GM12878 (cell line): ENCODE results near the gene JUND. TPM values are rescaled to one million over a fixed set of nuclear protein-coding genes. Genes with fewer than 3 reads are reported as not detected.

Source experiments
- ATAC-seq: fragments of 200-7000 bp; cut with Tn5 transposase; 3 replicates; pipeline ENCODE4 v1.9.1; 2020; ENCODE audit warnings: mild to moderate bottlenecking, moderate library complexity
- BruUV-seq: library from RNA; stranded (reverse); fragments of 400-500 nt; replicated peaks from 2 replicates; lab custom pipeline; 2021; lab: Mats Ljungman, UMichigan
- CTCF ChIA-PET: fragments of 300-600 bp; sonication (Branson Sonifier 250); formaldehyde crosslinking; extraction: SDS; loops from one replicate; lab custom pipeline; 2021; ENCODE audit warnings: inconsistent platforms; lab: Yijun Ruan, JAX
- POLR2A ChIA-PET: fragments of 350-600 bp; formaldehyde crosslinking; extraction: SDS; loops from one replicate; lab custom pipeline; 2021; ENCODE audit warnings: inconsistent platforms; lab: Charles Lee
- RAD21 ChIA-PET: fragments of 300-600 bp; sonication (Branson Sonifier 250); formaldehyde crosslinking; loops from one replicate; lab custom pipeline; 2023; ENCODE audit warnings: antibody characterized with exemption; ENCODE audit not compliant: unreplicated experiment; lab: Charles Lee
- SMC1A ChIA-PET: fragments of 300-600 bp; sonication (Branson Sonifier 250); formaldehyde crosslinking; loops from one replicate; lab custom pipeline; 2023; ENCODE audit not compliant: unreplicated experiment, uncharacterized antibody; lab: Charles Lee
- DNase-seq: peaks from one replicate; pipeline ENCODE4 v3.0.0-alpha.2; 2011; ENCODE audit warnings: low read depth, low spot score
- FAIRE-seq: peaks from 3 replicates; lab custom pipeline; 2011; peaks lifted over from hg19 to GRCh38; lab: Jason Lieb, UNC
- H2AFZ ChIP-seq: 2 replicates; pipeline ENCODE4 v1.6.0; 2011; ENCODE audit warnings: low read depth, low read length, control low read depth; ENCODE audit not compliant: control insufficient read depth
- H3K27ac ChIP-seq: 2 replicates; pipeline ENCODE4 v1.5.1; 2011; ENCODE audit warnings: control low read depth; ENCODE audit not compliant: control insufficient read depth, insufficient read depth
- H3K27me3 ChIP-seq, 2 experiments: replicated peaks in 1 of 2; 2 replicates each; pipeline versions ENCODE4 v1.6.0 to v1.6.1; 2011; ENCODE audit warnings: low read length in 1 of 2; ENCODE audit not compliant: control insufficient read depth in 2 of 2, insufficient read depth in 2 of 2
- H3K36me3 ChIP-seq, 2 experiments: 2 replicates each; pipeline ENCODE4 v1.5.1; 2011; ENCODE audit warnings: low read length in 1 of 2; ENCODE audit not compliant: control insufficient read depth in 2 of 2, insufficient read depth in 2 of 2
- H3K4me1 ChIP-seq: 2 replicates; pipeline ENCODE4 v1.6.1; 2011; ENCODE audit warnings: mild to moderate bottlenecking, low read length, moderate library complexity, mixed read lengths; ENCODE audit not compliant: control insufficient read depth, insufficient read depth
- H3K4me2 ChIP-seq: 2 replicates; pipeline ENCODE4 v1.6.0; 2011; ENCODE audit warnings: control low read depth; ENCODE audit not compliant: control insufficient read depth, insufficient read depth
- H3K4me3 ChIP-seq: fragments of 200-600 bp; sonication (generic); 2 replicates; pipeline ENCODE4 v1.5.1; 2016
- H3K79me2 ChIP-seq: 2 replicates; pipeline ENCODE4 v1.6.0; 2011; ENCODE audit warnings: low read length; ENCODE audit not compliant: control insufficient read depth, insufficient read depth
- H3K9ac ChIP-seq: 2 replicates; pipeline ENCODE4 v1.8.0; 2011; ENCODE audit warnings: low read length, control low read depth, mixed read lengths; ENCODE audit not compliant: control insufficient read depth, insufficient read depth
- H3K9me3 ChIP-seq: replicated peaks from 3 replicates; pipeline ENCODE4 v1.5.1; 2011; ENCODE audit warnings: mild to moderate bottlenecking, low read length; ENCODE audit not compliant: control insufficient read depth, insufficient read depth
- H4K20me1 ChIP-seq: 2 replicates; pipeline ENCODE4 v1.6.0; 2011; ENCODE audit not compliant: control insufficient read depth, insufficient read depth
- FOS ChIP-seq: IDR thresholded peaks from 3 replicates; pipeline ENCODE4 v1.6.1; 2011; ENCODE audit warnings: borderline replicate concordance; ENCODE audit not compliant: insufficient read length; ENCODE audit errors: extremely low read depth
- FOXK2 ChIP-seq: fragments of 450-650 bp; IDR thresholded peaks from 2 replicates; pipeline ENCODE4 v1.6.1; 2017; ENCODE audit warnings: mild to moderate bottlenecking, moderate library complexity
- FOXM1 ChIP-seq: IDR thresholded peaks from 2 replicates; pipeline ENCODE4 v1.6.1; 2012; ENCODE audit warnings: low read depth, mild to moderate bottlenecking, inconsistent platforms, low read length, moderate library complexity
- HDAC6 ChIP-seq: fragments of 200-600 bp; sonication (generic); IDR thresholded peaks from one replicate; pipeline ENCODE4 v1.8.0; 2017; ENCODE audit warnings: antibody characterized with exemption; ENCODE audit not compliant: unreplicated experiment
- PAX5 ChIP-seq: IDR thresholded peaks from 2 replicates; pipeline ENCODE4 v1.6.1; 2011; ENCODE audit warnings: low read depth, low read length, borderline replicate concordance
- POLR2AphosphoS5 ChIP-seq: IDR thresholded peaks from 2 replicates; pipeline ENCODE4 v1.6.1; 2011; ENCODE audit warnings: mild to moderate bottlenecking, low read length, inconsistent platforms
- whole genome bisulfite sequencing: methylation state at CpG from one replicate; pipeline ENCODE4 v1.1.6; 2016; ENCODE audit warnings: low lambda C conversion rate; ENCODE audit not compliant: insufficient replicate concordance, insufficient coverage; ENCODE audit errors: missing lambda C conversion rate; 5-methylcytosine and 5-hydroxymethylcytosine counted together
- in situ Hi-C: fragments of 300-500 bp; cut with MboI; formaldehyde crosslinking; loops from 9 replicates; pipeline ENCODE4 v1.14.3; 2018; ENCODE audit warnings: mixed read lengths
- intact Hi-C: fragments of 100-400 bp; cut with micrococcal nuclease; formaldehyde crosslinking; loops from one replicate; pipeline ENCODE4 v1.14.2; 2022; ENCODE audit not compliant: unreplicated experiment
- polyA plus RNA-seq, 11 experiments: library from polyadenylated mRNA; depleted of rRNA in 4 of 11; unstranded in 6 of 11; stranded (reverse) in 5 of 11; fragments of >200 nt; fragmentation: Nextera tagmentation in 4 of 11; fragmentation: Illumina TruSeq in 1 of 11; extraction: Ambion mirVana in 4 of 11; extraction: Trizol in 1 of 11; gene quantifications; 1 replicate in 1 of 11; 2 replicates in 10 of 11; pipeline versions ENCODE4 v1.2.1 to v1.2.3, GENCODE V29; 2011 to 2016; ENCODE audit warnings: inconsistent platforms in 2 of 11, missing spikeins in 2 of 11, low read depth in 1 of 11
- total RNA-seq, 4 experiments: library from RNA; depleted of rRNA in 3 of 4; stranded (reverse); fragments of >200 nt in 3 of 4; fragmentation: Illumina TruSeq in 1 of 4; extraction: Trizol in 1 of 4; gene quantifications; 2 replicates each; pipeline versions ENCODE4 v1.2.1 to v1.2.3, GENCODE V29; 2013 to 2021
- TF ChIP-seq, protein P1 (sequence below): fragments of 450-650 bp; IDR thresholded peaks from 2 replicates; pipeline ENCODE4 v1.6.1; 2017; ENCODE audit warnings: mild to moderate bottlenecking, moderate library complexity
- TF ChIP-seq, protein P2 (sequence below): IDR thresholded peaks from 2 replicates; pipeline ENCODE4 v1.6.1; 2012; ENCODE audit warnings: low read depth, low read length, improper control_type of control experiment

Gene JUND
- total and polyA plus RNA-seq, 10 of the 15 experiments (the other 5 are each of a cell fraction or from before 2014, with no cell fraction given), result 7.4 to 164 (median 18.8) TPM

DNA sequence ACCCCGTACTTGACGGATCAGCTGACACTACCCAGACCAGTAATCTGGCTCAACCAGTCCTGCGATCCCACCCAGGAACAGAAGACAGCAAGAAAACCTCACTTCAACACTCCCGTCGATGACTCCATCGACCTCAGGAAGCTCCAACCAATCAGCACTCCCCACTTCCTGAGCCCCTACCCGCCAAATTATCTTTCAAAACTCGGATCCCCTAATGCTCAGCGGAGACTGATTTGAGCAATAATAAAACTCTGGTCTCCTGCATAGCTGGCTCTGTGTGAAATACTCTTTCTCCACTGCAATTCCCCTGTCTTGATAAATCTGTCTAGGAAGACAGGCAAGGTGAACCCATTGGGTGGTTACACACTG is 40.3 kb upstream of the JUND start:
- Histone ChIP-seq H3K4me2 (peak overlapping the region; percentile 32), H3K27ac (peak overlapping the region; percentile 90), H3K4me1 (peaks cover 32% of the 10 kb centered on the region), H3K36me3 (peaks cover 2 to 3% of the 10 kb centered on the region in 2 experiments; a peak in 3 of 4 replicates), H3K9ac (peak overlapping the region; percentile 75), H3K79me2 (peaks cover 45% of the 10 kb centered on the region), H3K4me3 (peak overlapping the region; percentile 86), H3K27me3 (no peaks in the 10 kb centered on the region), H4K20me1 (no peaks in the 10 kb centered on the region), H2AFZ (no peak overlapping the region), H3K9me3 (no peaks in the 10 kb centered on the region; the same call in 2 of the 3 replicates)
- in situ Hi-C loops, result loop anchor here (5.0 kb wide), 1 partner anchor 44 kb away; no protein-coding TSS in a partner anchor
- ATAC-seq (no peak), FAIRE-seq (no peak), DNase-seq (no peak)
- TF ChIP-seq HDAC6 (no peak), PAX5 (no peak), FOS (no peak), FOXK2 (no peak), POLR2AphosphoS5 (peak; percentile 5; the same call in 1 of the 2 replicates), FOXM1 (0 out of 2 replicates have a peak, but pooled peaks have one; percentile 10)
- TF ChIP-seq, protein P1, sequence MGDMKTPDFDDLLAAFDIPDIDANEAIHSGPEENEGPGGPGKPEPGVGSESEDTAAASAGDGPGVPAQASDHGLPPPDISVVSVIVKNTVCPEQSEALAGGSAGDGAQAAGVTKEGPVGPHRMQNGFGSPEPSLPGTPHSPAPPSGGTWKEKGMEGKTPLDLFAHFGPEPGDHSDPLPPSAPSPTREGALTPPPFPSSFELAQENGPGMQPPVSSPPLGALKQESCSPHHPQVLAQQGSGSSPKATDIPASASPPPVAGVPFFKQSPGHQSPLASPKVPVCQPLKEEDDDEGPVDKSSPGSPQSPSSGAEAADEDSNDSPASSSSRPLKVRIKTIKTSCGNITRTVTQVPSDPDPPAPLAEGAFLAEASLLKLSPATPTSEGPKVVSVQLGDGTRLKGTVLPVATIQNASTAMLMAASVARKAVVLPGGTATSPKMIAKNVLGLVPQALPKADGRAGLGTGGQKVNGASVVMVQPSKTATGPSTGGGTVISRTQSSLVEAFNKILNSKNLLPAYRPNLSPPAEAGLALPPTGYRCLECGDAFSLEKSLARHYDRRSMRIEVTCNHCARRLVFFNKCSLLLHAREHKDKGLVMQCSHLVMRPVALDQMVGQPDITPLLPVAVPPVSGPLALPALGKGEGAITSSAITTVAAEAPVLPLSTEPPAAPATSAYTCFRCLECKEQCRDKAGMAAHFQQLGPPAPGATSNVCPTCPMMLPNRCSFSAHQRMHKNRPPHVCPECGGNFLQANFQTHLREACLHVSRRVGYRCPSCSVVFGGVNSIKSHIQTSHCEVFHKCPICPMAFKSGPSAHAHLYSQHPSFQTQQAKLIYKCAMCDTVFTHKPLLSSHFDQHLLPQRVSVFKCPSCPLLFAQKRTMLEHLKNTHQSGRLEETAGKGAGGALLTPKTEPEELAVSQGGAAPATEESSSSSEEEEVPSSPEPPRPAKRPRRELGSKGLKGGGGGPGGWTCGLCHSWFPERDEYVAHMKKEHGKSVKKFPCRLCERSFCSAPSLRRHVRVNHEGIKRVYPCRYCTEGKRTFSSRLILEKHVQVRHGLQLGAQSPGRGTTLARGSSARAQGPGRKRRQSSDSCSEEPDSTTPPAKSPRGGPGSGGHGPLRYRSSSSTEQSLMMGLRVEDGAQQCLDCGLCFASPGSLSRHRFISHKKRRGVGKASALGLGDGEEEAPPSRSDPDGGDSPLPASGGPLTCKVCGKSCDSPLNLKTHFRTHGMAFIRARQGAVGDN, result no peak
- TF ChIP-seq, protein P2, sequence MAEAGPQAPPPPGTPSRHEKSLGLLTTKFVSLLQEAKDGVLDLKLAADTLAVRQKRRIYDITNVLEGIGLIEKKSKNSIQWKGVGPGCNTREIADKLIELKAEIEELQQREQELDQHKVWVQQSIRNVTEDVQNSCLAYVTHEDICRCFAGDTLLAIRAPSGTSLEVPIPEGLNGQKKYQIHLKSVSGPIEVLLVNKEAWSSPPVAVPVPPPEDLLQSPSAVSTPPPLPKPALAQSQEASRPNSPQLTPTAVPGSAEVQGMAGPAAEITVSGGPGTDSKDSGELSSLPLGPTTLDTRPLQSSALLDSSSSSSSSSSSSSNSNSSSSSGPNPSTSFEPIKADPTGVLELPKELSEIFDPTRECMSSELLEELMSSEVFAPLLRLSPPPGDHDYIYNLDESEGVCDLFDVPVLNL, result no peak
- BruUV-seq, result no TSS peak
- CTCF ChIA-PET, result interaction anchor here (0.6 to 3.8 kb wide), 15 partner anchors 8 to 136 kb away, joined by 3 to 178 read pairs (median 4); partner anchors contain the start of genes JUND and MPV17L2
- RAD21 ChIA-PET, result interaction anchor here (1.2 to 6.0 kb wide), 8 partner anchors 15 to 130 kb away, joined by 4 to 167 read pairs (median 6); partner anchors contain the start of gene JUND
- WGBS, result 39% methylated on average over 9 of the region's 9 CpGs
- intact Hi-C loops, result loop anchor here (1.0 kb wide), 1 partner anchor 17 kb away; no protein-coding TSS in a partner anchor
- POLR2A ChIA-PET, result interaction anchor here (0.7 to 4.0 kb wide), 10 partner anchors 11 to 117 kb away, joined by 3 to 179 read pairs (median 7); partner anchors contain the start of genes JUND and RAB3A
- SMC1A ChIA-PET, result interaction anchor here (0.7 to 3.8 kb wide), 16 partner anchors 9 to 117 kb away, joined by 3 to 84 read pairs (median 4); partner anchors contain the start of gene JUND
